Stimulated activated naive CD8-positive, alpha-beta T cell treated with anti-CD3 and anti-CD28 coated beads, Interleukin-15, Interleukin-2, amounts not matched to agents 100 ng/mL and 50 ng/mL, for 24 hours (primary cell): ENCODE measurements around the gene NACA.
A peak's percentile ranks its signal among the peaks of the same experiment; 100 is the strongest.
"Not testable (repeated sequence)": the region's sequence is repeated elsewhere in the genome, so short reads cannot be mapped to it uniquely, and the experiment has no call there.

Experiments used
- H3K27ac Mint-ChIP-seq: one replicate; pipeline ENCODE4 v1.8.0; 2021; ENCODE audit warnings: mild to moderate bottlenecking, mixed read lengths
- H3K27me3 Mint-ChIP-seq: one replicate; pipeline ENCODE4 v1.8.0; 2021; ENCODE audit warnings: mixed read lengths
- H3K36me3 Mint-ChIP-seq: one replicate; pipeline ENCODE4 v1.8.0; 2021; ENCODE audit warnings: low read depth, mixed read lengths
- H3K4me1 Mint-ChIP-seq: one replicate; pipeline ENCODE4 v1.8.0; 2021; ENCODE audit warnings: low read depth, mixed read lengths
- H3K4me3 Mint-ChIP-seq: one replicate; pipeline ENCODE4 v1.8.0; 2021; ENCODE audit warnings: mild to moderate bottlenecking, mixed read lengths
- H3K9me3 Mint-ChIP-seq: one replicate; pipeline ENCODE4 v1.8.0; 2021; ENCODE audit warnings: mixed read lengths

Gene NACA

GRCh38 chr12:56718149-56718548 lies 7.0 kb downstream of the NACA start:
- Mint-ChIP-seq H3K4me3 (no peak overlapping the region), H3K36me3 (peaks cover 87% of the 10 kb centered on the region), H3K9me3 (no peaks in the 10 kb centered on the region), H3K27ac (no peak overlapping the region), H3K4me1 (peaks cover 68% of the 10 kb centered on the region), H3K27me3 (no peaks in the 10 kb centered on the region)

GRCh38 chr12:56716933-56717880 lies 7.9 kb downstream of the NACA start:
- no peak overlapping the region for H3K4me3 Mint-ChIP-seq
- H3K27ac Mint-ChIP-seq: peak overlapping the region; percentile 77
- H3K36me3 Mint-ChIP-seq: peaks cover 87% of the 10 kb centered on the region
- no peaks in the 10 kb centered on the region for H3K27me3 Mint-ChIP-seq
- peaks cover 59% of the 10 kb centered on the region for H3K4me1 Mint-ChIP-seq
- H3K9me3 Mint-ChIP-seq: no peaks in the 10 kb centered on the region

- Mint-ChIP-seq H3K27ac (peak overlapping the region; percentile 77), H3K4me1 (peaks cover 51% of the 10 kb centered on the region), H3K9me3 (no peaks in the 10 kb centered on the region), H3K27me3 (no peaks in the 10 kb centered on the region), H3K4me3 (peak overlapping the region; percentile 45), H3K36me3 (peaks cover 84% of the 10 kb centered on the region)
Measured at GRCh38 chr12:56716458-56716857, 8.6 kb downstream of the NACA start.

GRCh38 chr12:56715798-56716197 lies 9.3 kb downstream of the NACA start:
- Mint-ChIP-seq H3K4me1 (peaks cover 44% of the 10 kb centered on the region), H3K27me3 (no peaks in the 10 kb centered on the region), H3K36me3 (peaks cover 84% of the 10 kb centered on the region), H3K9me3 (no peaks in the 10 kb centered on the region), H3K27ac (peak overlapping the region; percentile 77), H3K4me3 (peak overlapping the region; percentile 45)

- Mint-ChIP-seq H3K27ac (no peak overlapping the region), H3K36me3 (peaks cover 71% of the 10 kb centered on the region), H3K4me3 (no peak overlapping the region)
Measured at GRCh38 chr12:56714431-56714929, 10.6 kb downstream of the NACA start.

GRCh38 chr12:56713345-56713744 lies 11.8 kb downstream of the NACA start:
- no peak overlapping the region for H3K27ac Mint-ChIP-seq
- H3K36me3 Mint-ChIP-seq: peaks cover 61% of the 10 kb centered on the region
- H3K9me3 Mint-ChIP-seq: no peaks in the 10 kb centered on the region
- peaks cover 22% of the 10 kb centered on the region for H3K4me1 Mint-ChIP-seq
- no peaks in the 10 kb centered on the region for H3K27me3 Mint-ChIP-seq
- H3K4me3 Mint-ChIP-seq: no peak overlapping the region

More at GRCh38 chr12:56714431-56714929, 10.6 kb downstream of the NACA start:
- Mint-ChIP-seq H3K27me3 (no peaks in the 10 kb centered on the region), H3K4me1 (peaks cover 31% of the 10 kb centered on the region), H3K9me3 (no peaks in the 10 kb centered on the region)

- no peaks in the 10 kb centered on the region for H3K4me1 Mint-ChIP-seq
- no peaks in the 10 kb centered on the region for H3K9me3 Mint-ChIP-seq
- H3K27ac Mint-ChIP-seq: no peak overlapping the region
- H3K27me3 Mint-ChIP-seq: no peaks in the 10 kb centered on the region
- H3K4me3 Mint-ChIP-seq: no peak overlapping the region
- H3K36me3 Mint-ChIP-seq: peaks cover 37% of the 10 kb centered on the region
Measured at GRCh38 chr12:56709759-56710376, 15.2 kb downstream of the NACA start.

GRCh38 chr12:56704522-56704921 lies 20.6 kb downstream of the NACA start:
- not testable (repeated sequence) for H3K27ac Mint-ChIP-seq, H3K4me3 Mint-ChIP-seq, H3K36me3 Mint-ChIP-seq, H3K4me1 Mint-ChIP-seq, H3K9me3 Mint-ChIP-seq, H3K27me3 Mint-ChIP-seq

GRCh38 chr12:56699020-56699661 lies 26.0 kb downstream of the NACA start:
- no peaks in the 10 kb centered on the region for H3K9me3 Mint-ChIP-seq
- no peak overlapping the region for H3K4me3 Mint-ChIP-seq
- H3K27ac Mint-ChIP-seq: no peak overlapping the region
- H3K36me3 Mint-ChIP-seq: no peaks in the 10 kb centered on the region
- peaks cover 6% of the 10 kb centered on the region for H3K27me3 Mint-ChIP-seq
- peaks cover 5% of the 10 kb centered on the region for H3K4me1 Mint-ChIP-seq

- H3K27me3 Mint-ChIP-seq: no peaks in the 10 kb centered on the region
- no peak overlapping the region for H3K4me3 Mint-ChIP-seq
- H3K27ac Mint-ChIP-seq: no peak overlapping the region
- no peaks in the 10 kb centered on the region for H3K36me3 Mint-ChIP-seq
- H3K4me1 Mint-ChIP-seq: peaks cover under 1% of the 10 kb centered on the region
- H3K9me3 Mint-ChIP-seq: no peaks in the 10 kb centered on the region
Measured at GRCh38 chr12:56695327-56696101, 29.6 kb downstream of the NACA start.

- no peak overlapping the region for H3K27ac Mint-ChIP-seq
- no peak overlapping the region for H3K4me3 Mint-ChIP-seq
- peaks cover 2% of the 10 kb centered on the region for H3K4me1 Mint-ChIP-seq
- no peaks in the 10 kb centered on the region for H3K36me3 Mint-ChIP-seq
- H3K9me3 Mint-ChIP-seq: no peaks in the 10 kb centered on the region
- no peaks in the 10 kb centered on the region for H3K27me3 Mint-ChIP-seq
Measured at GRCh38 chr12:56694161-56694560, 30.9 kb downstream of the NACA start.

GRCh38 chr12:56688846-56689109 lies 36.3 kb downstream of the NACA start:
- Mint-ChIP-seq H3K4me3 (peak overlapping the region; percentile 100), H3K9me3 (no peaks in the 10 kb centered on the region), H3K27ac (peak overlapping the region; percentile 94), H3K4me1 (peaks cover 30% of the 10 kb centered on the region), H3K36me3 (peaks cover 36% of the 10 kb centered on the region), H3K27me3 (no peaks in the 10 kb centered on the region)

GRCh38 chr12:56688129-56688845 lies 36.8 kb downstream of the NACA start, which contains the start of gene PTGES3:
Gene PTGES3, minus strand, starts transcription at chr12:56688284. Its CDS starts 285 bp downstream, at chr12:56687999.
- Mint-ChIP-seq H3K4me1 (peaks cover 31% of the 10 kb centered on the region), H3K4me3 (peak within 1 kb of the TSS; percentile 100), H3K27ac (peak within 1 kb of the TSS; percentile 100), H3K36me3 (peaks cover 37% of the 10 kb centered on the region), H3K9me3 (no peaks in the 10 kb centered on the region), H3K27me3 (no peaks in the 10 kb centered on the region)
